ENCODE measurements around the gene FERMT3.

FERMT3 gene

DNA sequence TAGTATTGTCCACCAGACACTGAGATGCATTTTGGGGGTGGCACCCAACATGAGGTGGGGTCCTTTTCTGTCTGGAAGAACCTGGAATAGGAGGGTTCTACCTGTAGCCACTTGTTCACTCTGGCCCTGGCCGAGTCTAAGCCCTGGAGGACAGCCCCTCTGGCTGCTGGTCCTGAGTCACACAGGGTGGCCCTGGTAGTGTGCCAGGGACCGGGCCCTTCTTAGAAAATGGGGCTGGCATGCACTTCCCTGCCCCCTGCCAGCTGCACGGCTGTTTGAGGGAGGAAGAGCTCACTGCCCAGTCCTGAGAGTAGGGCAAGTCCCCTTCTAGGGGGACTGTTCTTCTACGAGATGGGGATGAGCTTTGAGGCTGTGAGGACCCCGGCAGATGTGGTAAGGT, 47.0 kb downstream of the FERMT3 start:
- no peak for ATAC-seq (ENCODE audit: insufficient read depth, low read depth)
- Histone ChIP-seq H3K4me3 (ENCODE audit: low read depth in 1 of 2, low read length in 2 of 2) (no peak overlapping the region), H2AFZ (ENCODE audit: low read depth, low read length) (no peak overlapping the region), H4K20me1 (ENCODE audit: insufficient read depth, low read length) (peaks cover 7% of the 10 kb centered on the region; the same call in 1 of the 2 replicates), H3K4me1 (ENCODE audit: insufficient read depth, low read length) (peaks cover 26% of the 10 kb centered on the region), H3K9me3 (ENCODE audit: insufficient read depth, low read length, severe bottlenecking) (no peaks in the 10 kb centered on the region), H3K27me3 (ENCODE audit: insufficient read depth, low read length, poor library complexity) (no peaks in the 10 kb centered on the region), H3K4me2 (ENCODE audit: insufficient read depth, low read length) (peak overlapping the region; percentile 99; the same call in 1 of the 2 replicates), H3K79me2 (ENCODE audit: insufficient read depth, low read length) (peaks cover 7% of the 10 kb centered on the region; the same call in 1 of the 2 replicates), H3K36me3 (ENCODE audit: insufficient read depth, low read length) (peaks cover 25% of the 10 kb centered on the region), H3K9ac (ENCODE audit: low read depth, low read length) (no peak overlapping the region; the same call in 1 of the 2 replicates), H3K27ac (ENCODE audit: low read length) (no peak overlapping the region)
- TF ChIP-seq EZH2 (IDR thresholded peaks at IDR 0.05; ENCODE audit: borderline replicate concordance, low read depth, low read length, severe bottlenecking): no peak
- TF ChIP-seq CTCF (IDR thresholded peaks at IDR 0.05; ENCODE audit: borderline replicate concordance, extremely low read depth, low read length, poor library complexity, severe bottlenecking): no peak
- DNase-seq: no peak

GRCh38 chr11:64254326-64254725, 47.8 kb downstream of the FERMT3 start:
- H3K4me3 ChIP-seq (ENCODE audit: low read depth in 1 of 2, low read length in 2 of 2): no peak overlapping the region
- H3K36me3 ChIP-seq (ENCODE audit: insufficient read depth, low read length): peaks cover 33% of the 10 kb centered on the region
- no peak overlapping the region for H2AFZ ChIP-seq (ENCODE audit: low read depth, low read length)
- peaks cover 7% of the 10 kb centered on the region; the same call in 1 of the 2 replicates for H4K20me1 ChIP-seq (ENCODE audit: insufficient read depth, low read length)
- no peak overlapping the region for H3K4me2 ChIP-seq (ENCODE audit: insufficient read depth, low read length)
- H3K27me3 ChIP-seq (ENCODE audit: insufficient read depth, low read length, poor library complexity): no peaks in the 10 kb centered on the region
- H3K79me2 ChIP-seq (ENCODE audit: insufficient read depth, low read length): peaks cover 7% of the 10 kb centered on the region; the same call in 1 of the 2 replicates
- no peak overlapping the region for H3K9ac ChIP-seq (ENCODE audit: low read depth, low read length)
- H3K9me3 ChIP-seq (ENCODE audit: insufficient read depth, low read length, severe bottlenecking): no peaks in the 10 kb centered on the region
- ATAC-seq (ENCODE audit: insufficient read depth, low read depth) (no peak), DNase-seq (no peak)
- peaks cover 26% of the 10 kb centered on the region for H3K4me1 ChIP-seq (ENCODE audit: insufficient read depth, low read length)
- TF ChIP-seq CTCF (IDR thresholded peaks at IDR 0.05; ENCODE audit: borderline replicate concordance, extremely low read depth, low read length, poor library complexity, severe bottlenecking) (no peak), EZH2 (IDR thresholded peaks at IDR 0.05; ENCODE audit: borderline replicate concordance, low read depth, low read length, severe bottlenecking) (no peak)
- no peak overlapping the region; the same call in 1 of the 2 replicates for H3K27ac ChIP-seq (ENCODE audit: low read length)

DNA sequence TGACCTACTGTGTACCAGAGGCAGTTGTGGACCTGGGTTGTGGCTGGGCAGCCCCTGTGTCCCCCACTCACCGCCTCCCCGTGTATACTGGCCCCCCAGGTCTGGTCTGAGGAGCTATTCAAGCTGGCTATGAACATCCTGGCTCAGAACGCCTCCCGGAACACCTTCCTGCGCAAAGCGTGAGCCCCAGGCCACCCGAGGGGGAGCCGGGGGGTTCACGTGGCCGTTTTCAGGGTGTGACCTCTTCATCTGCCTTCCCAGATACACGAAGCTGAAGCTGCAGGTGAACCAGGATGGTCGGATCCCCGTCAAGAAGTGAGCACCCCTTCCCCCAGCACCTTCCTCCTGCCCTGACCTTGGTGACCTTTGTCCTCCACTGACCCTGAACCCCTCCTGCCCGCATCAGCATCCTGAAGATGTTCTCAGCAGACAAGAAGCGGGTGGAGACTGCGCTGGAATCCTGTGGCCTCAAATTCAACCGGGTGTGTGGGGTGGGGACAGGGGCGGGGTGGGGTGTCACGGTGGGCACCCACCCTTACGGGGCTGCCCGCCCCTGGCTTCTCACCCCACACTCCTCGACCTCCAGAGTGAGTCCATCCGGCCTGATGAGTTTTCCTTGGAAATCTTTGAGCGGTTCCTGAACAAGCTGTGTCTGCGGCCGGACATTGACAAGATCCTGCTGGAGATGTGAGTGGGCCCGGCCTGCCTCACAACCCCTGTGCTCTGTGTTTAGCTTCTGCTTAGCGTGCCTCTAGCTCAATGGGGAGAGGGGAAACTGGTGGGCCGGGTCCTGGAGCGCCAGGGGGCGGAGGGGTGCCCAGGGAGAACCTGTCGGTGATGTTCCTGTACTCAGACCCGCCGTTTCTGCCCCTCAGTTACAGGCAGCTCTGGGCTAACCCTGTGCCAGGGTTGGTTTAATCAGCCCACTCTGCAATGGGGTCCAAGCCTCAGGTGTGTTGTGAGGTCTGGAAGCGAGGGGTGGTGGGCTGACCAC, 48.9 kb downstream of the FERMT3 start:
- DNase-seq (no peak), ATAC-seq (ENCODE audit: insufficient read depth, low read depth) (no peak)
- TF ChIP-seq EZH2 (IDR thresholded peaks at IDR 0.05; ENCODE audit: borderline replicate concordance, low read depth, low read length, severe bottlenecking): no peak
- no peak for TF ChIP-seq CTCF (IDR thresholded peaks at IDR 0.05; ENCODE audit: borderline replicate concordance, extremely low read depth, low read length, poor library complexity, severe bottlenecking)
- peaks cover 7% of the 10 kb centered on the region; the same call in 1 of the 2 replicates for H4K20me1 ChIP-seq (ENCODE audit: insufficient read depth, low read length)
- no peak overlapping the region for H2AFZ ChIP-seq (ENCODE audit: low read depth, low read length)
- H3K9me3 ChIP-seq (ENCODE audit: insufficient read depth, low read length, severe bottlenecking): no peaks in the 10 kb centered on the region
- H3K9ac ChIP-seq (ENCODE audit: low read depth, low read length): no peak overlapping the region
- H3K4me2 ChIP-seq (ENCODE audit: insufficient read depth, low read length): no peak overlapping the region
- peaks cover 40% of the 10 kb centered on the region for H3K36me3 ChIP-seq (ENCODE audit: insufficient read depth, low read length)
- H3K4me3 ChIP-seq (ENCODE audit: low read depth in 1 of 2, low read length in 2 of 2): no peak overlapping the region
- H3K79me2 ChIP-seq (ENCODE audit: insufficient read depth, low read length): peaks cover 7% of the 10 kb centered on the region; the same call in 1 of the 2 replicates
- H3K27me3 ChIP-seq (ENCODE audit: insufficient read depth, low read length, poor library complexity): no peaks in the 10 kb centered on the region
- no peak overlapping the region for H3K27ac ChIP-seq (ENCODE audit: low read length)
- H3K4me1 ChIP-seq (ENCODE audit: insufficient read depth, low read length): peaks cover 24% of the 10 kb centered on the region
